Embryonic facial prominence (tissue), 1 donor: ENCODE measurements around the gene NUDT8.
"Not testable (repeated sequence)": the region's sequence is repeated elsewhere in the genome, so short reads cannot be mapped to it uniquely, and the experiment has no call there.

ENCODE experiments used
- DNase-seq: peaks from one replicate; pipeline ENCODE4 v3.0.0-alpha.2; 2016; ENCODE audit errors: extremely low spot score

NUDT8 gene

DNA sequence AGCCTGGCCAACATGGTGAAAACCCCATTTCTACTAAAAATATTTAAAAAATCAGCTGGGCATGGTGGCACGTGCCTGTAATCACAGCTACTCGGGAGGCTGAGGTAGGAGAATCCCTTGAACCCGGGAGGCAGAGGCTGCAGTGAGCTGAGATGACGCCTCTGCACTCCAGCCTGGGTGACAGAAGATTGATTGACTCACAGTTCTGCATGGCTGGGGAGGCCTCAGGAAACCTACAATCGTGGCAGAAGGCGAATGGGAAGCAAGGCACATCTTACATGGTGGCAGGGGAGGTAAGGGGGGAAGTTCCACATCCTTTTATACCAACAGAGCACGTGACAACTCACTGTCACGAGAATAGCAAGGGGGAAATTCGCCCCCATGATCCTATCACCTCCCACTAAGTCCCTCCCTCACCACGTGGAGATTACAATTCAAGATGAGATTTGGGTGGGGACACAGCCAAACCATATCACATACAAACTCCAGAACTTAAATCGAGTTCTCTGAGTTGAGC, 40.8 kb downstream of the NUDT8 start:
- not testable (repeated sequence) for DNase-seq

DNA sequence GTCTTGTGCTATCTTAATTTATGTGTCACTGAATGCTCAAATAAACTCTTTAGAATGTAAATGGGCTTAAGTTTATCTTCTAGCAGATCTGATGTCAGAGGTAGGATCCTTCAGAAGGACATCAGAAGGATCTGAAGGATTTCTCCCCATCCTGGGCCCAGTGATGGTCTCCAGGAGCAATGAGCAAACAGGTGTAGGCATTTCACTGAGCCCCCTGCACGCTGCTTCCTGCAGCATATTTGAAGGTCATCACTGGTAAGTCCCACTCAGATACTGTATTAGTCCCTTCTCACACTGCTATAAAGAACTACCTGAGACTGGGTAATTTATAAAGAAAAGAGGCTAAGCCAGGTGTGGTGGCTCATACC, 41.6 kb downstream of the NUDT8 start:
- no peak for DNase-seq

DNA sequence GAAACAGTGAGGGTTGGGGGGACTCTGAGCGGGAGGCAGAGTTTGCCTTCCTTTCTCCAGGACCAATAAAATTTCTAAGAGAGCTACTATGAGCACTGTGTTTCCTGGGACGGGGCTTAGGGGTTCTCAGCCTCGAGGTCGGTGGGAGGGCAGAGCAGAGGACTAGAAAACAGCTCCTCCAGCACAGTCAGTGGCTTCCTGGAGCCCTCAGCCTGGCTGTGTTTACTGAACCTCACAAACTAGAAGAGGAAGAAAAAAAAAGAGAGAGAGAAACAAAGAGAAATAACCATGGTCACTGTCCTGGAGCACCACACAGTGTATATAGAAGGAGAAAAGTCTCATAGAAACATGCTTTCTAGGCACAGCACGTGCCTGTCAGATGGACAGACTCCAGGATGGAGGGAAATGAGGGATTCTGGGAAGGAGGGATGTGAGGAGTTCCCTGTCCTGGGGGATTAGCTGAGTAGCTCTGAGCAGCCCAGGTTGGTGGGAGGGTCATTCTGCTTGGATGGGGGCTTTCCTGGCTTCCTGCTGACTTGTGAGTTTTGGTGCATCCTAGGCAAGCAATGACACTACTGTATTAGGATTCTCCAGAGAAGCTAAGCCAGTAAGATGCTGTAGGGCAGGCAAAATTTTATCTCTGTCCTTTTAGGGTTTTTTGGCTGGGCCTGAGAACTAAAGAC, 43.0 kb downstream of the NUDT8 start:
- DNase-seq, result no peak

DNA sequence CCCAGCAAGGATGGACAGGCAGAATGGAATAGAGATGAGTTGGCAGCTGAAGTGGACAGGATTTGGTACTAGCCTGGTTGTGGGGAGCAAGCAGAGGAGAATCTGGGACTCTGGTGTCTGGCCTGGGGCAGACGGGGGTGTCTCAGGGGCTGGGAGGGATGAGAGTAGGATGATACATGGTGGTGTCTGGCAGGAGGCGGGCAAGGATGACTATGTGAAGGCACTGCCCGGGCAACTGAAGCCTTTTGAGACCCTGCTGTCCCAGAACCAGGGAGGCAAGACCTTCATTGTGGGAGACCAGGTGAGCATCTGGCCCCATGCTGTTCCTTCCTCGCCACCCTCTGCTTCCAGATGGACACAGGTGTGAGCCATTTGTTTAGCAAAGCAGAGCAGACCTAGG, 43.8 kb downstream of the NUDT8 start:
- DNase-seq, result no peak

DNA sequence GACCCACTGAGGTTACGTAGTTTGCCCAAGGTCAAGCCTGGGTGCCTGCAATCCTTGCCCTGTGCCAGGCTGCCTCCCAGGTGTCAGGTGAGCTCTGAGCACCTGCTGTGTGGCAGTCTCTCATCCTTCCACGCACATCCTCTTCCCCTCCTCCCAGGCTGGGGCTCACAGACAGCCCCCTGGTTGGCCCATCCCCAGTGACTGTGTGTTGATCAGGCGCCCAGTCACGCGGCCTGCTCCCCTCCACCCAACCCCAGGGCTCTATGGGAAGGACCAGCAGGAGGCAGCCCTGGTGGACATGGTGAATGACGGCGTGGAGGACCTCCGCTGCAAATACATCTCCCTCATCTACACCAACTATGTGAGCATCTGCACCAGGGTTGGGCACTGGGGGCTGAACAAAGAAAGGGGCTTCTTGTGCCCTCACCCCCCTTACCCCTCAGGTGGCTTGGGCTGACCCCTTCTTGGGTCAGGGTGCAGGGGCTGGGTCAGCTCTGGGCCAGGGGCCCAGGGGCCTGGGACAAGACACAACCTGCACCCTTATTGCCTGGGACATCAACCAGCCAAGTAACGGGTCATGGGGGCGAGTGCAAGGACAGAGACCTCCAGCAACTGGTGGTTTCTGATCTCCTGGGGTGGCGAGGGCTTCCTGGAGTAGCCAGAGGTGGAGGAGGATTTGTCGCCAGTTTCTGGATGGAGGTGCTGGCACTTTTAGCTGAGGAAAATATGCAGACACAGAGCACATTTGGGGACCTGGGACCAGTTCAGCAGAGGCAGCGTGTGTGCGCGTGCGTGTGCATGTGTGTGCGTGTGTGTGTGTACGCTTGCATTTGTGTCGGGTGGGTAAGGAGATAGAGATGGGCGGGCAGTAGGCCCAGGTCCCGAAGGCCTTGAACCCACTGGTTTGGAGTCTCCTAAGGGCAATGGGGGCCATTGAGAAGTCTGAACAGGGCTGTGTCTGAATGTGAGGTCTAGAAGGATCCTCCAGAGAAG, 44.6 kb downstream of the NUDT8 start:
- DNase-seq, result no peak

DNA sequence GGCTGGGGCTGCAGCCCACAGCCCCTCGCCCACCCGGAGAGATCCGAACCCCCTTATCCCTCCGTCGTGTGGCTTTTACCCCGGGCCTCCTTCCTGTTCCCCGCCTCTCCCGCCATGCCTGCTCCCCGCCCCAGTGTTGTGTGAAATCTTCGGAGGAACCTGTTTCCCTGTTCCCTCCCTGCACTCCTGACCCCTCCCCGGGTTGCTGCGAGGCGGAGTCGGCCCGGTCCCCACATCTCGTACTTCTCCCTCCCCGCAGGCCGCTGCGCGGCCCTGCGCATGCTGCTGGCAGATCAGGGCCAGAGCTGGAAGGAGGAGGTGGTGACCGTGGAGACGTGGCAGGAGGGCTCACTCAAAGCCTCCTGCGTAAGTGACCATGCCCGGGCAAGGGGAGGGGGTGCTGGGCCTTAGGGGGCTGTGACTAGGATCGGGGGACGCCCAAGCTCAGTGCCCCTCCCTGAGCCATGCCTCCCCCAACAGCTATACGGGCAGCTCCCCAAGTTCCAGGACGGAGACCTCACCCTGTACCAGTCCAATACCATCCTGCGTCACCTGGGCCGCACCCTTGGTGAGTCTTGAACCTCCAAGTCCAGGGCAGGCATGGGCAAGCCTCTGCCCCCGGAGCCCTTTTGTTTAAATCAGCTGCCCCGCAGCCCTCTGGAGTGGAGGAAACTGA, 45.4 kb downstream of the NUDT8 start:
- DNase-seq, result peak; percentile 36

DNA sequence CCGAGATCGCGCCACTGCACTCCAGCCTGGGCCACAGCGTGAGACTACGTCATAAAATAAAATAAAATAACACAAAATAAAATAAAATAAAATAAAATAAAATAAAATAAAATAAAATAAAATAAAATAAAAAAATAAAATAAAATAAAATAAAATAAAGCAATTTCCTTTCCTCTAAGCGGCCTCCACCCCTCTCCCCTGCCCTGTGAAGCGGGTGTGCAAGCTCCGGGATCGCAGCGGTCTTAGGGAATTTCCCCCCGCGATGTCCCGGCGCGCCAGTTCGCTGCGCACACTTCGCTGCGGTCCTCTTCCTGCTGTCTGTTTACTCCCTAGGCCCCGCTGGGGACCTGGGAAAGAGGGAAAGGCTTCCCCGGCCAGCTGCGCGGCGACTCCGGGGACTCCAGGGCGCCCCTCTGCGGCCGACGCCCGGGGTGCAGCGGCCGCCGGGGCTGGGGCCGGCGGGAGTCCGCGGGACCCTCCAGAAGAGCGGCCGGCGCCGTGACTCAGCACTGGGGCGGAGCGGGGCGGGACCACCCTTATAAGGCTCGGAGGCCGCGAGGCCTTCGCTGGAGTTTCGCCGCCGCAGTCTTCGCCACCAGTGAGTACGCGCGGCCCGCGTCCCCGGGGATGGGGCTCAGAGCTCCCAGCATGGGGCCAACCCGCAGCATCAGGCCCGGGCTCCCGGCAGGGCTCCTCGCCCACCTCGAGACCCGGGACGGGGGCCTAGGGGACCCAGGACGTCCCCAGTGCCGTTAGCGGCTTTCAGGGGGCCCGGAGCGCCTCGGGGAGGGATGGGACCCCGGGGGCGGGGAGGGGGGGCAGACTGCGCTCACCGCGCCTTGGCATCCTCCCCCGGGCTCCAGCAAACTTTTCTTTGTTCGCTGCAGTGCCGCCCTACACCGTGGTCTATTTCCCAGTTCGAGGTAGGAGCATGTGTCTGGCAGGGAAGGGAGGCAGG, 46.2 kb downstream of the NUDT8 start, which contains the start of gene GSTP1:
Gene GSTP1 (plus strand): TSS at position 566 of the 958 bp plus-strand sequence. CDS start 32 bp downstream, at position 598.
- peak; percentile 74 for DNase-seq

DNA sequence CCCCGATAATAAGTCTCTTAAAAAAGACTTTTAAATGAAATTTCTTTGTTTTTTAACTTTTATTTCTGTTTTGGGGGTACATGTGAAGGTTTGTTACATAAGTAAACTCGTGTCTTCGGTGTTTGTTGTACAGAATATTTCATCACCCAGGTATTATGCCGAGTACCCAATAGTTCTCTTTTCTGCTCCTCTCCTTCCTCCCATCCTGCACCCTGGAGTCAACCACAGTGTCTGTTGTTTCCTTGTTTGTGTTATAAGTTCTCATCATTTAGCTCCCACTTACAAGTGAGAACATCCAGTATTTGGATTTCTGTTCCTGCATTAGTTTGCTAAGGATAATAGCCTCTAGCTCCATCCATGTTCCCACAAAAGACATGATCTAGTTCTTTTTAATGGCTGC, 47.7 kb downstream of the NUDT8 start:
- no peak for DNase-seq

DNA sequence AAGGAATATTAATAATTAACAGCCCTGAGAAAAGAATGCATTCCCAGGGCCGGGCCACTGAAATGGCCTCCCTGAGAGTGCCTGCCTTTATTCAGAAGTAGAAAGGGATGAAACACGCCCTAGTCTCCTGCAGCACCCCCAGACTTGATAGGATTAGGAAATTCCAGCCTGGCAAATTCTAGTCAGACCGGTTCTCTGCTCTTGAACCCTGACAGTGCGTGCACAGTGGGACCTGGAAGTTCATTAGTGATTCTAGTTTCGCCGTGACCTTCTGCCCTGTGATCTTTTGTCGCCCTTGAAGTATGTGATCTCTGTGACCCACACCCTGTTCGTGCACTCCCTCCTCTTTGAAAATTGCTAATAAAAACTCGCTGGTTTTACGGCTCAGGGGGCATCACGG, 48.3 kb downstream of the NUDT8 start:
- no peak for DNase-seq

DNA sequence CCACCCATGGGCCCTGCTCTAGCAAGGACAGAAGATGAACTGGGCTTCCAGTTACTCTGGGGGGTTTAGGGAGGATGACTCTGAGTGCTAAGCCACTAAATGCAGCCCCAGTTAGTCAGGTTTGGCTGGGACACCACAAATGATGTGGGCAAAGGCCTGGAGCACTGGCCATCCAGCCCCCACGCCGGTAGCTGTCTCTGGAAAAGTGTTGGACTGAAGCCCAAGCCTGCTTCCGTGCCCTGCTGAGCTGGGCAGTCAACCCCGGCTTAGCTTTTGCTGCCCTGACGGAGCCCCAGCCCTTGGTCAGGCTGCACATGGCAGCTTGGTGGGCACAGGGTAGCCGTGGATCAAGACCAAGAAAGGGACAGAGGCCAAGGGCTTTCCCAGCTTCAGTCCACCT, 51.8 kb downstream of the NUDT8 start:
- no peak for DNase-seq
